GM23338 (cell line): ENCODE data around the gene UBAP2.

ENCODE experiments used
- CREB1 ChIP-seq: fragments of 250-450 bp; sonication (Bioruptor Pico); IDR thresholded peaks from 2 replicates; pipeline ENCODE4 v1.5.0; 2020; ENCODE audit warnings: low read depth, mild to moderate bottlenecking, moderate library complexity
- EZH2 ChIP-seq: fragments of 200-600 bp; sonication (generic); IDR thresholded peaks from one replicate; pipeline ENCODE4 v1.8.0; 2017; ENCODE audit warnings: antibody characterized with exemption, mild to moderate bottlenecking, low read depth; ENCODE audit not compliant: unreplicated experiment
- EZH2phosphoT487 ChIP-seq: fragments of 200-600 bp; sonication (generic); IDR thresholded peaks from one replicate; pipeline ENCODE4 v1.8.1; 2018; ENCODE audit warnings: antibody characterized with exemption; ENCODE audit not compliant: unreplicated experiment
- POLR2AphosphoS5 ChIP-seq: IDR thresholded peaks from 2 replicates; pipeline ENCODE4 v1.6.1; 2016; ENCODE audit warnings: antibody characterized with exemption, low read depth
- TF ChIP-seq, protein P1 (sequence below), 2 experiments: fragments of 200-600 bp in 1 of 2; sonication (generic) in 1 of 2; conservative IDR thresholded peaks; 2 replicates each; pipeline versions ENCODE4 v1.5.1 to v1.6.1; 2016 to 2017; ENCODE audit warnings: antibody characterized with exemption in 2 of 2, low read depth in 2 of 2, mild to moderate bottlenecking in 2 of 2, moderate library complexity in 1 of 2
- TF ChIP-seq, protein P2 (sequence below): IDR thresholded peaks from one replicate; pipeline ENCODE4 v1.6.1; 2018; ENCODE audit warnings: antibody characterized with exemption; ENCODE audit not compliant: unreplicated experiment

DNA sequence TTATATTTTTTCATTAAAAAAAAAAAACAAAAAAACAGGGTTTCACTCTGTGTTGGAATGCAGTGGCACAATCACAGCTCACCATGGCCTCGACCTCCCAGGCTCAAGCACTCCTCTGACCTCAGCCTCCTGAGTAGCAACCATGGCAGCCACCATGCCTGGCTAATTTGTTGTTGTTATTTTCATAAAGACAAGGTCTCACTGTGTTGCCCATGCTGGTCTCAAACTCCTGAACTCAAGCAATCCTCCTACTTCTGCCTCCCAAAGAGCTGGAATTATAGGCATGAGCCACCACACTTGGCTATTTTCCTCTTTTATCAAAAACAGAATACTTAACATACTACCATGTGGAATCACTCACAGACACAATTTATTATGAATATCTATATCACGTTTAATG, 46.7 kb downstream of the UBAP2 start:
- no peak for TF ChIP-seq POLR2AphosphoS5
- TF ChIP-seq, protein P1, sequence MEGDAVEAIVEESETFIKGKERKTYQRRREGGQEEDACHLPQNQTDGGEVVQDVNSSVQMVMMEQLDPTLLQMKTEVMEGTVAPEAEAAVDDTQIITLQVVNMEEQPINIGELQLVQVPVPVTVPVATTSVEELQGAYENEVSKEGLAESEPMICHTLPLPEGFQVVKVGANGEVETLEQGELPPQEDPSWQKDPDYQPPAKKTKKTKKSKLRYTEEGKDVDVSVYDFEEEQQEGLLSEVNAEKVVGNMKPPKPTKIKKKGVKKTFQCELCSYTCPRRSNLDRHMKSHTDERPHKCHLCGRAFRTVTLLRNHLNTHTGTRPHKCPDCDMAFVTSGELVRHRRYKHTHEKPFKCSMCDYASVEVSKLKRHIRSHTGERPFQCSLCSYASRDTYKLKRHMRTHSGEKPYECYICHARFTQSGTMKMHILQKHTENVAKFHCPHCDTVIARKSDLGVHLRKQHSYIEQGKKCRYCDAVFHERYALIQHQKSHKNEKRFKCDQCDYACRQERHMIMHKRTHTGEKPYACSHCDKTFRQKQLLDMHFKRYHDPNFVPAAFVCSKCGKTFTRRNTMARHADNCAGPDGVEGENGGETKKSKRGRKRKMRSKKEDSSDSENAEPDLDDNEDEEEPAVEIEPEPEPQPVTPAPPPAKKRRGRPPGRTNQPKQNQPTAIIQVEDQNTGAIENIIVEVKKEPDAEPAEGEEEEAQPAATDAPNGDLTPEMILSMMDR (conservative IDR thresholded peaks at IDR 0.05; ENCODE audit: low read depth in 2 of 2), result no peak
- TF ChIP-seq CREB1, result no peak
- TF ChIP-seq EZH2, result no peak
- no peak for TF ChIP-seq EZH2phosphoT487
- TF ChIP-seq, protein P2, sequence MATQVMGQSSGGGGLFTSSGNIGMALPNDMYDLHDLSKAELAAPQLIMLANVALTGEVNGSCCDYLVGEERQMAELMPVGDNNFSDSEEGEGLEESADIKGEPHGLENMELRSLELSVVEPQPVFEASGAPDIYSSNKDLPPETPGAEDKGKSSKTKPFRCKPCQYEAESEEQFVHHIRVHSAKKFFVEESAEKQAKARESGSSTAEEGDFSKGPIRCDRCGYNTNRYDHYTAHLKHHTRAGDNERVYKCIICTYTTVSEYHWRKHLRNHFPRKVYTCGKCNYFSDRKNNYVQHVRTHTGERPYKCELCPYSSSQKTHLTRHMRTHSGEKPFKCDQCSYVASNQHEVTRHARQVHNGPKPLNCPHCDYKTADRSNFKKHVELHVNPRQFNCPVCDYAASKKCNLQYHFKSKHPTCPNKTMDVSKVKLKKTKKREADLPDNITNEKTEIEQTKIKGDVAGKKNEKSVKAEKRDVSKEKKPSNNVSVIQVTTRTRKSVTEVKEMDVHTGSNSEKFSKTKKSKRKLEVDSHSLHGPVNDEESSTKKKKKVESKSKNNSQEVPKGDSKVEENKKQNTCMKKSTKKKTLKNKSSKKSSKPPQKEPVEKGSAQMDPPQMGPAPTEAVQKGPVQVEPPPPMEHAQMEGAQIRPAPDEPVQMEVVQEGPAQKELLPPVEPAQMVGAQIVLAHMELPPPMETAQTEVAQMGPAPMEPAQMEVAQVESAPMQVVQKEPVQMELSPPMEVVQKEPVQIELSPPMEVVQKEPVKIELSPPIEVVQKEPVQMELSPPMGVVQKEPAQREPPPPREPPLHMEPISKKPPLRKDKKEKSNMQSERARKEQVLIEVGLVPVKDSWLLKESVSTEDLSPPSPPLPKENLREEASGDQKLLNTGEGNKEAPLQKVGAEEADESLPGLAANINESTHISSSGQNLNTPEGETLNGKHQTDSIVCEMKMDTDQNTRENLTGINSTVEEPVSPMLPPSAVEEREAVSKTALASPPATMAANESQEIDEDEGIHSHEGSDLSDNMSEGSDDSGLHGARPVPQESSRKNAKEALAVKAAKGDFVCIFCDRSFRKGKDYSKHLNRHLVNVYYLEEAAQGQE, result no peak
